Iris pigment epithelial cell (primary cell): ENCODE measurements around the gene GNAI2.
"Not testable (repeated sequence)": the region's sequence is repeated elsewhere in the genome, so short reads cannot be mapped to it uniquely, and the experiment has no call there.

Experiments used
- DNase-seq: peaks from one replicate; pipeline ENCODE4 v3.0.0-alpha.2; 2011; ENCODE audit warnings: low read depth

The GNAI2 gene

DNA sequence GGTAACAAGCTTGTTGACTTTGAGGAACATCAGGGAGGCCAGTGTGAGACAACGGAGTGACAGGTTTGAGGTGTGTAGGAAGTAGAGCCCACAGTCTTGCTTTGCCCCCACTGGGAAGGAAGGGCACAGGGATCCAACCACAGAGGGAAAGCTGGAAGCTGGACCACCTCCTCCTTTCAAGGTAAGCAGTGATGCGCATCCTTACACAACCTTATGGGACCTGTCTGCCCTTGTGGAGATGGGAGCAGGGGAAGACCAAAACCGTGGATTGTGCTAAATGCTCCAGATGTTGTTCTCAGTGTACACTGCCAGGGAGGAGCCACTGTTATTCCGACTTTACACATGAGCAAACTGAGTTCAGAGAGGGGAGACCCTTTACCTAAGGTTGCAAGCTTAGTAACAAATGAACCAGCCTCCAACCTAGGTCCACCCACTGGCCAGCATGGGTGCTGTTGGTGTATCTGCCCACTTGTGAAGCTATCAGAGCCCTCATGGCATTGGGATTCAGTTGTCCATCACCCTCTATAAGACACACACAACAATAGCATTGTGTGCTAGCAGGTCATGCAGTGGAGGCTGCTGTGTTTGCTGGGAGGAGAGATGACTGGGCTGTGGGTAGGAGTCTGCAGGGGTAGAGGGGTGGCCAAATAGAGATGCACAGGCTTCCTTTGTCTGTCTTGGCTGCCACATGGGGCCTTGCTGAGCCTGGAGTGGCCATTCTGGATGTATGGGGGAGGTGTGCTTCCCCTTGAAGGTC is 42.3 kb downstream of the GNAI2 start:
- DNase-seq: no peak

DNA sequence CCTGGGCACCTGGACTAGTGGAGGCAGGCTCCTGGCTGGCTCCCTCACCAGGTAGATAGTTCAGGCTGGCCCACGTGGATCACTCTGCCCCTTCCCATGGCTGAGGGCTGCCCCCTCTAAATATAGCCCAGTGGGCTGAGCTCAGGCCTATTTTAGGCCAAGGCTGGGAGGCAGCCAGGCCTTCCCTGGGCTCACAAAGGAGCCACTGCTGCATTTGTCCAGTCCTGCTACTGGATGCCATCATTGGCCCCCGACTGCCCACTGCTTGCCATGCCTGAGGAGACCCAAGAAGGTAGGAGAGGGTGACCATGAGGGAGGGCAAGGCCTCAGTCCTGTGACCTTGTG is 42.8 kb downstream of the GNAI2 start, which contains the start of gene LSMEM2:
Gene LSMEM2, plus strand, starts transcription at position 208 of the 345 bp plus-strand sequence. Its CDS starts 27 bp downstream, at position 235.
- no peak for DNase-seq

DNA sequence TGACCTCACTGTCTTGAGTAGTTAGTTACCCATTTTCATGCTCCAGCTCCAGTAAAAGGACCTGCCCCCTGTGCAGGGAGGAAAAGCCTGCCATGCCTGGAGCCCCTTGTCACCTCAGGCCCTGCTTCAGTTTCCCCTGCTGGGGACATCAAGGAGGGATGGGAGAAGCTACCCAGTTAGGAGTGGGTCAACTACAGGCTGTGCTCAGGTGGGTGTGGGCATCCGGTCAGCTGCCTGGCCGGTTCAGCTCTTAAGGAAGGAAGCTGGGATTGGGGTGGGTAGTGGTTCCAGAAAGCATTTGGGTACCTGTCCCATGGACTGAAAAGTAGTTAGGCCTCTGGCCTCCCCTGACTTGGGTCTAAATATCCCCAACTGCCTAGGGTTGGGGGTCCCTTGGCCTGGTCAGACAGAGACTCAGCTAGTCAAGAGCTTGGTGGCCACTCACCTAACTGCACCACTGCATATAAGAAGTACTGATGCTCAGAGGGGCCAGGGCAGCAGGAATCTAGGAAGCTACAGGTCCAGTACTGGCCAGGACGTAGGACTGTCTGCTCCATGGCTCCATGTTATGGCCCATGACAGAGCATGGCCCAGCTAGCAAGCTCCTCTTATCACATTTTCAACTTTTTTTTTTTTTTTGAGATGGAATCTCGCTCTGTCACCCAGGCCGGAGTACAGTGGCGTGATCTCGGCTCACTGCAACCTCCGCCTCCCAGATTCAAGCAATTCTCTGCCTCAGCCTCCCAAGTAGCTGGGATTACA is 43.4 kb downstream of the GNAI2 start:
- no peak for DNase-seq

DNA sequence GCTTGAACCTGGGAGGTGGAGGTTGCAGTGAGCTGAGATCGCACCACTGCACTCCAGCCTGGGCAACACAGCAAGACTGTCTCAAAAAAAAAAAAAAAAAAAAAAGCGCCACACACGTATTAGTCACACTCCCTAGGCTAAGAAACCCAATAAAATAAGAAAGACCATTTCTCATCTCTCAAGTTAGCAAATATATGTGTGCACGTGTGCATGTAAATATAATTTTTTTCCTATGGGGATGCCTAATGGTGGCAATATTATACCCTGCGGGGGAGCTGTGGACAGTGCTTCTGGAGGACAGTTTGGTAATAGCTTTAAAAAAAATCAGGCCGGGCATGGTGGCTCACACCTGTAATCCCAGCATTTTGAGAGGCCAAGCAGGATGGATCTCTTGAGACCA is 48.1 kb downstream of the GNAI2 start:
- not testable (repeated sequence) for DNase-seq

DNA sequence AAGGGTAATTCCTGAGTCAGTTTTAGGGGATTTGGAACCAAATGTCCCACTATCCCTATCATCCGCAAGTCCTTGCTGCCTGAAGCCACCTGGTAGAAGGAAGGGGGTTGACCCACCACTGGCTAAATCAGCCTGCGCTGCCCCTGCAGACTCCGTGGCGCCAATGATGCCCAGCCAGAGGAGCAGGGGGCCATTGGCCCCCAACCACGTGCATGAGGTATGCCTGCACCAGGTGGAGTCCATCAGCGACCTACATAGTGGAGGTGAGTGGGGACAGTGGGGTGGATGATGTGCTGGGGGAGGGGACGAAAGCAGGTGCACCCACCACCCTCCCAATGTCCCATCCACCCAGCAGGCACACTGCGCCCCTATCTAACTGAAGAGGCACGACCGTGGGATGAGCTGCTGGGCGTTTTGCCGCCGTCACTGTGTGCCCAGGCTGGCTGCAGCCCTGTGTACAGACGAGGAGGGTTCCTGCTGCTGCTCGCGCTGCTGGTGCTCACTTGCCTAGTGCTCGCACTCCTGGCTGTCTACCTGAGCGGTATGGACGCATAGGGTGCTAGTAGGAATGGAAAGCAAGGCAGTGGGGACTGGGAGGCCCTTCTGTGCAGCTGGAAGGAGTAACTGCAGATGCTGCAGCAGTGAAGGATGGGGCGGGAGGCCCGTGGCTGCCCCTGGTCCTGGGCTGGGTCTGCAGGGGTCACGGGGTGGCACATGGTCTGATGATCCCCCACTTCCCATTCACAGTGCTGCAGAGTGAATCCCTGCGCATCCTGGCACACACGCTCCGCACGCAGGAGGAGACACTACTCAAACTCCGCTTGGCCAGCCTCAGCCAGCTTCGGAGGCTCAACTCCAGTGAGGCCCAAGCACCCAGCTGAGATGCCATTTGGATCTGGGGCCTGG is 50.6 kb downstream of the GNAI2 start:
- no peak for DNase-seq

DNA sequence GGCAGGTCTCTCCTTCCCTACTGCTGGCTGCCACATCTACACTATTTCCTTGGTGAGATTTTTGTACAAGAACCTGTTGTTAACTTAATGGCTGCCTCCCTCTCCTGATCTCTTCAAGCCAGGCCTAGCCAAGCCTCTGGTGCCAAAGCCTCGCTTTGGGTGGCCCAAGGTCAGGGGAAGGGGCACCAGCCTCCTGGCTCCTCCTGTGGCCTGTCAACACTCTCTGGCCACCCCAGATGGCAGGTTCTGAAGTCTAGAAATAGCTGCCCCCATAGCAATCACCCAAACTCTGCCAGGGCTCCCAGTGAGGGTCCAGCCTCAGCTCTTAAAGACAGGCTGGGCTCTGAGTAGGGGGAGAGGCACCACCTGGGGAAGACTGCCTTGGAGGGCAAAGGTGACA is 51.3 kb downstream of the GNAI2 start:
- no peak for DNase-seq

DNA sequence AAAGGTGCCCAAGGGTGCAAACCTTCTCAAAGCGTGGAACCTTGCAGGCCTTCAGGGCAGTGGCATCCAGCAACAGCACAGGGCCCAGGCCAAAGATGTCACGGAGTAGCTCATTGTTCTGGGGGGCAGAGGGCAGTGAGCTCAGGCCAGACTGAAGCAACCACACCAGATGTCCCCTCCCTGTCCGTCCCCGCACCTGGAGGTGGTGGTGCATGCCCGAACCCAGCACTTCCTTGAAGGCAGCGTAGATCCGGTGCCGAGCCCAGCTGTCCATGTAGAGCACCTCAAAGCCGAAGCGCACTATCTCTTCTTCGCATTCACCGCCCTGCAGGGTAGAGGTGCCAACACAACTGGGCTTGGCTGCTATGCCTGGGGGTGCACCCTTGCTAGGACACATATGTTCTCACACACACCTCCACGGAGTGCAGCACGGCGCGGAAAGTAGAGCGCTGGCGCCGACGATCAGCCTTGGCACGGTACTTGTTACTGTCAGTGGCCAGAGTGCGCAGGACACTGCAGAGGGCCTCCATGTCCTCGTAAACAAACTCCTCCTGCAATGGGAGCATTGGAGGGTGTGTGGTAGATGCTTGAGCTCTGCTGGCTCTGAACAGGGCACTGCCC is 52.5 kb downstream of the GNAI2 start:
- no peak for DNase-seq

DNA sequence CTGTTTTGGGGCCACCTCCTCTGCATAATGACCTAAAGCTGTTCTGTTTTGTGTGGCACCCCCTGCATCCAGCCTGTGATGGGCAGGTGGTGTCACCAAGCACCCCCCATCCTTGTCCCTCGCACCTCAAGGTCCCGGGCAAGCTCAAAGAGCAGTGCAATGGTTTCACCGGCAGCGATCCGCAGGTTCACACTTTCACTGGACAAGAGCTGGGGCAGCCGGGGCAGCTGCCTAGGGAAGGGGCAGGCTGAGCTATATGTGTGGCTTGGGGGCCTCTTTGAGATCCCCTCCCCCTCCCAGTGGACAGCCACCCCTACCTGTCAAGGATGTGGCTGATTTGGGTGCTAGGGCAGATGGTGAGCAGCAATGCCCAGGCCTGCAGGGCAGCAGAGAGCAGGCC is 53.1 kb downstream of the GNAI2 start:
- no peak for DNase-seq

DNA sequence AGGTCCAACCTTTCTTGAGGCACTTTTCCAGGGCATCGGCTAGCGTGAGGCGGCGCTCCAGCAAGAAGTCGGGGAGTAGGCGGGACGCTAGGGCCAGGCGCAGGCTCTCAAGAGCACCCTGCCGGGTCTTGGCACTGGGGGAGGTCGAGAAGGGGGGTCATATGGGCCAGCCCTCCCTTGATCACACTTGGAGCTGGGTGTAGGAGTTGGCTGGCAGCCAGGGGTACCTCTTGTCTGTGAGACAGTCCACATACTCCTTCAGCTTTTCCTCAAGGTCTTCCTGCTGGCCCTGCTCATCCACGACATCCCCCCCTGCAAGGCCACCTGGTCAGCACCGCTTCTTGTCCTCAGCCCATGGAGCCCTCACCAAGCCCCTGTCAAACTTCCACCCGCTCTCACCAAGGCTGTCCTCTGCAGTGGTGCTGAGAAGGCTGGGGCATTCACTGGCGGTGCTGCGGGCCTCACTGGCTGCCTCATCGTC is 54.2 kb downstream of the GNAI2 start:
- no peak for DNase-seq

DNA sequence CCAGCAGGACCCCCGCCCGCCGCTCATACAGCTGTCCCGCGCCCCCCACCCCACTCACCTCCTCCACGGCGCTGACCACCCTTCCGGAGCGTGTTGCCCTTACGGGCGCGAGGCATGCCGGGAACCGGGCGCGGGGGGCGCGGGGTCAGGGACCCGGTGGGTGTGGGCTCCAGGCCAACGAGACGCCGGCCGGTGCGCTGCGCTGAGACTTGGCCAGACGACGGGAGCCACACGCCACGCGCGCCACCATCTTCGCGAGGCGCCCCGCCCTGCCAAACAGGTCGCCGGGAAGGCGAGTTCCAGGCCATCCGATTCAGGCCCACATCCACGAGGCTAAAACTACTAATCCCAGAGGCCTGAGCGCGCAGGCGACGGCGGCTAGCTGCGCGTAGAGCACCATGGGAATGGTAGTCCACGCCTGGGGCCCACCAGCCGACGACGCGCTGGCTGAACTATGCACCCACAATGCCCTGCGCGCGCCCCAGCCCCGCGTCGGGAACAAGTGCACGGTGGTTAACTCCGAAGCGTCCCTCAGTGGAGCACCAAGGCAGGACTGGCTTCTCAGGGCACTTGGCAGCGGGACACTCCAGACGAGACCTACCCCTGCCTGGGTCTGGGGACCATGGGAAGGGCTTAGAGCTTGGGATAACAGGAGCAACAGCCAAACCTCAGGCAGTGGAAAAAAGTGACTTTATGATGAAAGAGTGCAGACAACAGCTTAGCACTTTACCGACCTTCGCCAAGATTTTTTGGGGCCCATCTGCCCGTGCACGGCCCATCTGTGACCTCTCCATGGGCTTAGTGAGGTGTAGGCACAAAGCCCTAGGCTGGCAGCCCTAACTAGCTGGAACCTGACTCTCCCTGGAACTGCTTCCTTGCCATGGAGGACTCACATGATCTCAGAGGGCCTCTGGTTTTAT is 56.4 kb downstream of the GNAI2 start, which contains the start of gene IFRD2:
Gene IFRD2, minus strand, starts transcription at position 271 of the 920 bp plus-strand sequence. Its CDS starts 155 bp downstream, at position 116.
- DNase-seq: peak; percentile 98

DNA sequence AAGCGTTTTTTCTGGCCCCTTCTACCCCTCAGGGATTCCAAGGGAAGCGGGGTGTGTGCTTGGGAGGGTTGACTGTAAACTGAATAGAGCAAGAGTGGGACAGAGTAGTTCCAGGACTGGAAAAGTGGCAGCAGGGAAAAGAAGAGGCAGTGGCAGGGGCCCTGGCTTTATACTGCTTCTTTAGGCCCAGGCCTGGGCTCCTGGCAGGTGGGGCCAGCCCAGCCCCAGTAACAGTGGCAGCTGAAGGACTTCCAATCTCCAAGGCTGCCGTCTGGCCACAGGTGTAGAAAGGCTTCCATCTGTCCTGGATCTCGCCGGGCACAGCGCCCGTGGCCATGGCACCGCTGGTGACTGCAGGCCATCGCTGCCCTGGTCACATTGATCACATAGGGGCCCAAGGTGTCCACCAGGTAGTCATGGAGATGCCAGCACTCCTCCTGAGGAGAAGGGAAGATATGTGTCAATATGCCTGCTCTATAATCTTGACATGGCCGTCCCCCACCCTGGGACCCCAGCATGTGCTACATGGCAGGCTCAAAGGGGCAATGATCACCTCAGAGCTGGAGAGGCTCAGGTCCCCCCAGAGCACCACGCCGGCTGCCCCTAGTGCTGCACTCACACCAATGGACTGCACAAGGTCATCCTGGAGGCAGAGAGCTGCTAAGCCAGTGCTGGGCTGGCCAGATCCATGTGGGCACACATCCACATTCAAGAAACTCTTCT is 57.2 kb downstream of the GNAI2 start:
- DNase-seq: no peak

DNA sequence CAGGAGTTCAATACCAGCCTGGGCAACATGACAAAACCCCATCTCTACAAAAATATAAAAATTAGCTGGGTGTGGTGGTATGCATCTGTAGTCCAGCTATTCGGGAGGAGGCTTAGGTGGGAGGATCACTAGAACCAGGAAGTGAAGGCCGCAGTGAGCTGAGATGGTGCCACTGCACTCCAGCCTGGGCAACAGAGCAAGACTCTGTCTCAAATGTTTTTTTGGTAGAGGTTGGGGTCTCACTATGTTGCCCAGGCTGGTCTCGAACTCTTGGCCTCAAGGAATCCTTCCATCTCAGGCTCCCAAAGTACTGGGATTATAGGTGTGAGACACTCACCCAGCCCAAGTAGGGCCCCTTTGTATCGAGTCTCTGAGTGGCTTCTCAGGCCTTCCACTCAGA is 58.1 kb downstream of the GNAI2 start:
- no peak for DNase-seq

DNA sequence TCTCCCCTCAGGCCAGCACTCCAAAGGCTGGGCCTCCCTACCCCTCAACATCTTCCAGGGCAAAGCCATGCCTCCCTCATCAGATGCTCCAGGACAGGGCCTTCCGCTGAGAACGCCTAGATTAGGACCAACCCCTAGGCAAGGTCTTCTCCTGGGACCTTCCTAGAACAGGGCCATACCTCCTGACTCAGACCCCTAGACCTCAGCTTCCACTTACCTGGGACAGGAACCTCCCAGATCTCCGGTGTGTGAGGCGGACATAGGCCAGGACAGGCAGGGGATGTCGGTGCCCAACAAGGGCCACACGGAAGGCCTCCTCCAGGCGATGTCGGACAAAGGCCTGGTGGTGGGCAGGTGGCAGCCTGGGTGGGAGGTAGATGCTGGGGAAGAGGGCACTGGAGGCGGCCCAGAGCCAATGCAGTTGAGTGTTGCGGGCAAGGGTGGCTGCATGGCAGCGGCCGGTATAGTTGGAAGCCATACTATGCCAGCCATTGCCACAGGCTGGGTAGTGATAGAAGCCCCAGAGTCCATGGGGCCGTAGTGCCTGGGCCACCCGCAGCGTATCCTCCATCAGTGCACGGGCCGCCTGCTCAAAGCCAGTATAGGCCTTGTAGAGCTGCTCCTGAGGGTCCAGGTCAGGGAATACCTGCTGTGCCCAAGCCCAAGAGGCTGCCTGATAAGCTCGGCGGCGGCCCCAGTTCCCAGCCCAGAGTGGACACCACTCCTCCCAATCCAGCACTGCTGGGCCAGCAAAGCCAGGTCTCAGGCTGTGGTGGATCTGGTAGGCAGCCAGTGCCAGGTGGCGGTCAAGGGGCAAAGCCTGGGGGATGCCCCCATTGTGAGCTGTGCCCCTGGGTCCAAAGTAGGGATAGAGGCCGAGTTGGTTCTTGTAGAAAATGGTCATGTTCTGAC is 58.7 kb downstream of the GNAI2 start:
- no peak for DNase-seq

DNA sequence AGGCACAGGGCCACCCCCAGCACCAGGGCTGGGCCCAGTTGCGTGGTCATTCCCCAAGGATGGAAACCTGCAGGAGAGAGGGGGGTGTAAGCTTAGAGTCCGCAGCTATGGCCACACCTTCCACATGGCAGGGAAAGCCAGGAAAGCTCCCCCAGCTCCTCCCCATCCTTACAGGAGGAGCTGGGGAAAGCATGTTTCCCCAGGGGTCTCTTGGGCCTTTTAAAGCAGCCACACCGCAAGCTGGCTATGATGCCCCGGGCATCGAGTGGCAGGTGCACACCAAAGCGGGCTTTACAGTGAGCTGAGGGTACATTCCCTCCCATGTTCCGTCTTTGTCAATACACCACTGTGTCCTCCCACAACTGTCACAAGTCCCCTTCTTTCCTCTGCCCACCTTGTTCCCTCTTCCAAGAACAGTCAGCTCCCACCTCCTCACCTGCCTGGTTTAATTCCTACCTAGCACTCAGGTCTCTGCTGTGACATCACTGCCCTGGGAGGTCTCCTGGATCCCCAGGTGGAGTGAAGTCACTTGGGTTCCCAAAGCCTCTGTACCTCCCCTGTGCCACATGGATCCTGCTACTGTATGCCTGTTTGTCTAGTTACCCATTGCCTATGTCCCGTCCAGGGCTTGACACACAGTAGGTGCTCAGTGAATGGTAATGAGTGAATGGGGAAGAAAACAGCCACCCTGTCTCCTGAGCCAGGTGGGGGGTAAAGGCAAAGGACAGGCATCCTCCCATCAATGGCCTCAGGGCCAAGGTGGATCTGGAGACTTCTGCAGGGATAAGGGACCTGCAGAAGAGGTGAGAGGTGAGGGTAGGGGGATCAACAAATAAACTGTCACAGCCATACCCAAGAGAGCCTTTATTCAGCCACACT is 59.8 kb downstream of the GNAI2 start:
- no peak for DNase-seq

DNA sequence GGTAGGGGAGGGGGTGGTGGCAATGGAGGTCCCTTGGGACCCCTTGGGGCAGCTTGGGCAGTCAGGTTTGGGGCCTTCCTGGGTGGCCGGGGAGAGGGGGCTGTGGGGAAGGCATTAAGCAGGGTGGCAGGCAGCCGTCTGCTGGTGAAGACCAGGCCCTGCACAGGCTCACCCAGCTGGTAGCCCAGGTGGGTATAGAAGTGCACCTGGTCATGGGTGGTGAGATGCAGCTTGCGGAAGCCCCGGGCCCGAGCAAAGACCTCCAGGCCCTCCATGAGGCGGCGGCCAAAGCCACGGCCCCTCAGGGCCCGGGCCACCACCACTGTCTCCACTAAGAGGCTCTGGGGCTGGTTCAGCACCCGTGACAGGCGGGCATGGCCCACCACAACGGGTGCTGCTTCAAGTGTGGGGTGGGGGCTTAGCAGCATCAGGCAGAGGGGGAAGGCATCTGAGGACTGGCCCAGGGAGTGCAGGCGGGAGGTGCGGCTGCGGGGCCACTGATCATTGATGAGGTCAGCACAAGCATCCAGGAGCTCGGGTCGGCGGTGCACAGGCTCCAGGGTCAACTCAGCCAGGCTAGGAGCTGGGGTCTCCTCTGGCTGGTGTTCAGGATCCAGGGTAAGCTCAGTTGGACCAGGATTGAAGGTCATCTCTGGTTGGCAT is 60.8 kb downstream of the GNAI2 start:
- no peak for DNase-seq

DNA sequence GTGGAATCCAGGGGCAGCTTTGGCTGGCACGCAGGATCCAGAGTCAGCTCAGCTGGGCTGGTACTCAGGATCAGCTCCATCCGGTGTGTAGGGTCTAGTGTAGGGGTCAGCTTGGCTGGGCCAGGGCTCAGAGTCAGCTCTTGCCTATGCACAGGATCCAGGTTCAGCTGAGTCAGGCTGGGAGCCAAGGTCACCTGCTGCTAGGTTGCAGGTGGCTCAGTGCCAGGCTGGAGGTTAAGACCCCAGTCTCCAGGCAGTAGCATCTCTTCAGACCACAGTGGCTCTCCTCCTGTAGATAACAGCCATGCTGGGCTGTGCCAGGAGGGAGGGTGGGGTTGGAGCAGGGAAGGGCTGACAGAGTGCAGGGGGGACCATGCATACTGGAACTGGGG is 61.4 kb downstream of the GNAI2 start:
- DNase-seq: no peak
